Peyer's patch (tissue), 4 donors: ENCODE results near the gene ESAM. TPM values are rescaled to one million over a fixed set of nuclear protein-coding genes. Genes with fewer than 3 reads are reported as not detected.
"Not testable (repeated sequence)": the region's sequence is repeated elsewhere in the genome, so short reads cannot be mapped to it uniquely, and the experiment has no call there.

Source experiments
- DNase-seq, 3 donors: peaks; one replicate each; pipeline ENCODE4 v3.0.0-alpha.2; 2017 to 2019
- H3K27ac ChIP-seq, 4 donors: fragments of 200-600 bp; sonication (generic); one replicate each; pipeline ENCODE4 v1.5.1; 2016 to 2019
- H3K27me3 ChIP-seq, 2 donors: fragments of 200-600 bp; sonication (generic); one replicate each; pipeline ENCODE4 v1.5.1; 2019
- H3K36me3 ChIP-seq, 3 donors: fragments of 200-600 bp; sonication (generic); one replicate each; pipeline ENCODE4 v1.5.1; 2016 to 2019
- H3K4me1 ChIP-seq, 4 donors: fragments of 200-600 bp; sonication (generic); one replicate each; pipeline ENCODE4 v1.5.1; 2016 to 2019
- H3K4me3 ChIP-seq, 4 donors: fragments of 200-600 bp; sonication (generic); 1 replicate in 3 of 4; 2 replicates in 1 of 4; pipeline ENCODE4 v1.5.1; 2016 to 2019; ENCODE audit warnings: mild to moderate bottlenecking in 1 of 4
- H3K9me3 ChIP-seq, 4 donors: fragments of 200-600 bp; sonication (generic); one replicate each; pipeline ENCODE4 v1.5.1; 2016 to 2019; ENCODE audit warnings: mild to moderate bottlenecking in 1 of 4
- POLR2A ChIP-seq, 2 donors: fragments of 450-650 bp; IDR thresholded peaks; one replicate each; pipeline ENCODE4 v1.5.1; 2017; ENCODE audit warnings: antibody characterized with exemption in 2 of 2, mild to moderate bottlenecking in 2 of 2, moderate library complexity in 2 of 2
- total RNA-seq, 4 donors: library from RNA; depleted of rRNA; stranded (reverse); fragments of >200 nt; gene quantifications; one replicate each; pipeline ENCODE4 v1.1.0, GENCODE V29; 2016
- TF ChIP-seq, protein P1 (sequence below), 6 experiments: fragments of 450-650 bp in 4 of 6; fragments of 200-600 bp in 2 of 6; sonication (generic) in 1 of 6; IDR thresholded peaks; one replicate each; pipeline ENCODE4 v1.5.1; 2017 to 2019; ENCODE audit warnings: antibody characterized with exemption in 6 of 6, mild to moderate bottlenecking in 3 of 6, moderate library complexity in 1 of 6

The ESAM gene
- total RNA-seq, 4 donors from 2014 or later = 1.2 to 11.1 (median 6.6) TPM

DNA sequence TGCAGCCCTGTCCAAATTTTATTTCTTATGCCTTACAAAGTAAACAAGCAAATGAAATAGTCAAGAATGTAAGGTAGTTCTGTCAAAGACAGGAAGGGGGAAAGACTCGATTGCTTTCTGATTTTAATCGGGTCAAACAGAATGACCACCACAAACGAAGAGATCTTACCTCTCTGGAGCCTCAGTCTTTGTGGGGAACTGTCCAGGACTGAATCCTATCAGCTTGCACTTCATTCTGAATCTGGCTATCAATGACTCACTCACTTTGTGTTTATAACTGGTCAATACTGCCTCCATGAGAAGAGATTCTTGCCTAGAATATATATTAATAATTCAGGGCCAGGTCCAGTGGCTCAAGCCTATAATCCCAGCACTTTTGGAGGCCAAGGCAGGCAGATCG is 20.9 kb upstream of the ESAM start:
- TF ChIP-seq, protein P1, sequence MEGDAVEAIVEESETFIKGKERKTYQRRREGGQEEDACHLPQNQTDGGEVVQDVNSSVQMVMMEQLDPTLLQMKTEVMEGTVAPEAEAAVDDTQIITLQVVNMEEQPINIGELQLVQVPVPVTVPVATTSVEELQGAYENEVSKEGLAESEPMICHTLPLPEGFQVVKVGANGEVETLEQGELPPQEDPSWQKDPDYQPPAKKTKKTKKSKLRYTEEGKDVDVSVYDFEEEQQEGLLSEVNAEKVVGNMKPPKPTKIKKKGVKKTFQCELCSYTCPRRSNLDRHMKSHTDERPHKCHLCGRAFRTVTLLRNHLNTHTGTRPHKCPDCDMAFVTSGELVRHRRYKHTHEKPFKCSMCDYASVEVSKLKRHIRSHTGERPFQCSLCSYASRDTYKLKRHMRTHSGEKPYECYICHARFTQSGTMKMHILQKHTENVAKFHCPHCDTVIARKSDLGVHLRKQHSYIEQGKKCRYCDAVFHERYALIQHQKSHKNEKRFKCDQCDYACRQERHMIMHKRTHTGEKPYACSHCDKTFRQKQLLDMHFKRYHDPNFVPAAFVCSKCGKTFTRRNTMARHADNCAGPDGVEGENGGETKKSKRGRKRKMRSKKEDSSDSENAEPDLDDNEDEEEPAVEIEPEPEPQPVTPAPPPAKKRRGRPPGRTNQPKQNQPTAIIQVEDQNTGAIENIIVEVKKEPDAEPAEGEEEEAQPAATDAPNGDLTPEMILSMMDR (IDR thresholded peaks at IDR 0.05) = no peak
- no peak for TF ChIP-seq POLR2A (IDR thresholded peaks at IDR 0.05)
- no peaks in the 10 kb centered on the region for H3K4me1 ChIP-seq
- no peak for DNase-seq
- no peaks in the 10 kb centered on the region for H3K36me3 ChIP-seq
- no peak overlapping the region for H3K4me3 ChIP-seq
- H3K27ac ChIP-seq = no peak overlapping the region
- H3K9me3 ChIP-seq = no peaks in the 10 kb centered on the region
- H3K27me3 ChIP-seq = no peaks in the 10 kb centered on the region

DNA sequence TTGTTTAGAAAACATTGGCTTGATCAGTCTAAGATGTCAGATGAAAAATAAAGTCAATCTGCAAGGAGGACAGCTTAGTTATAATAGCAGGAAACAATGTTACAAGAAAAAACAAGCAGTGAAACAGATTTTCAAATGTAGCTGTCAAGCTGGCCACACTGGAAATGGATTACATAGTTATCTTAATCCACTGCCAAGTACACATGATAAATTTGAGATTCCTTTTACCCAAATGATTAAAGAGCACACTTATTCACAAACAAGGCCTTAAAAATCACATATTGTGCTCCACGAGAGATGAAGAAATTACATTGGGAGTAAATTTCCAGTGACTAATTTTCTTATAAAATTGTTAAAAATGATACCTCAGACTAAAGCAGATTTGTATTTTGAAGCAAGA is 17.5 kb upstream of the ESAM start:
- H3K9me3 ChIP-seq = no peaks in the 10 kb centered on the region
- no peak overlapping the region for H3K27ac ChIP-seq
- no peaks in the 10 kb centered on the region for H3K36me3 ChIP-seq
- no peaks in the 10 kb centered on the region for H3K27me3 ChIP-seq
- no peak overlapping the region for H3K4me3 ChIP-seq
- DNase-seq = no peak
- H3K4me1 ChIP-seq = no peaks in the 10 kb centered on the region
- TF ChIP-seq, protein P1 (IDR thresholded peaks at IDR 0.05) = no peak

DNA sequence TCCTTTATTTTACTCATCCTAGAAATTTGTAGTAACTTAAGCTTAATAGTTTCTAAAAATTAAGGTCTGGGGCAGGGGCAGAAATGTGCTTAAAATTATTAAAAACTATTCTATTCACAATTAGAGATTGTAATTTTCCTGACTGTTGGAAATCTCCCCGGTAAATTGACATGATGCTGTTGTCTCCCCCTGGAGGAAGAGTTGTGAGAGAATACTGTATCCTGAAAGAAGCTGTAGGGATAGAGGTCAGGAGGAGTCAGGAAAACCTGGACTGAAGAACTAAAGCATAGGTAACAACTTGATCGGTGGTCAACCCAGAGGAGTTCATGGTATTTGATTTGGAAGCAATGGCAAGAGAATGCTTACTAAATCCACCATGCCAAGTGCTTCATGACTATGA is 16.2 kb upstream of the ESAM start:
- TF ChIP-seq, protein P1 (IDR thresholded peaks at IDR 0.05) = peak in 4 of 6 experiments; percentile 9 to 34 (median 30)
- TF ChIP-seq POLR2A (IDR thresholded peaks at IDR 0.05) = no peak
- Histone ChIP-seq H3K4me1 (no peaks in the 10 kb centered on the region), H3K27me3 (no peaks in the 10 kb centered on the region), H3K9me3 (no peaks in the 10 kb centered on the region), H3K36me3 (no peaks in the 10 kb centered on the region), H3K4me3 (no peak overlapping the region), H3K27ac (no peak overlapping the region)
- DNase-seq = no peak

DNA sequence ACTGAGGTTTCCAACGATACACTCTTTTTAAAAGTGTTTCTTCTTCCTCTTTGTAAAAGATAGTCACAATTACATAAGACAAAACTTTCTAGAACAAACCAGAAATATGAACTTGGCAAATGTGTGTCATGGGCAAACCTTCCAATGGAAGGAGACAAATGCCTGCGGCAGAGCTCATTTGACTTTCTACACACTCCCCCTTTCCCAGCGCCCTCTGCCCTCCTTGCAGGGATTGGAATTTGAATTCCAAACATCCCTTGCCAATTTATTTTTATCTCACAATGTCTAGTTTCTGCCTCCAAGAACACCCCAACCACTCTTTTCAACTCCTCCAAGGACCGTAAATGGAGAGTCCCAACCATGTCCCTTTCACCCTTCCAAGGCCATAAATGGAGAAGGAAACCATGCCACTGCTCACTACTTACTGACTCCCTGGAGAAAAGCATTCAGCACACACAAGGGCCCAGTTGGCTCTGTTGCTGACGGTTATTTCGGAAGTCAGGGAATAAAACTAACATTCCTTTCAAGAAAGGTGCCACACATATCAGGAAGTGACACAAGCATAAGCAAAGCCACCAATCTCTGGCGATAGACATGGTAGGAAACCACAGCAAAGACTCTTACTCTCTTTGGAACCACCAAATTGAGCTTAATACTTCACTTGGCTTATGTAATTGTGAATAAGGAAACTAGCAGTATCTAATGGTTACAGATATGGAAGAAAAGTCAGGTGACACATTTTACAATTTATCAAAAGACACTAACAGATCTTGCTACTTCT is 15.0 kb upstream of the ESAM start:
- peaks cover 0 to 4% (median 0%) of the 10 kb centered on the region in 3 donors for H3K36me3 ChIP-seq
- H3K9me3 ChIP-seq = no peaks in the 10 kb centered on the region
- no peak overlapping the region for H3K4me3 ChIP-seq
- no peak for DNase-seq
- H3K27me3 ChIP-seq = no peaks in the 10 kb centered on the region
- TF ChIP-seq POLR2A (IDR thresholded peaks at IDR 0.05) = no peak
- TF ChIP-seq, protein P1 (IDR thresholded peaks at IDR 0.05) = no peak
- no peak overlapping the region for H3K27ac ChIP-seq
- no peaks in the 10 kb centered on the region for H3K4me1 ChIP-seq

DNA sequence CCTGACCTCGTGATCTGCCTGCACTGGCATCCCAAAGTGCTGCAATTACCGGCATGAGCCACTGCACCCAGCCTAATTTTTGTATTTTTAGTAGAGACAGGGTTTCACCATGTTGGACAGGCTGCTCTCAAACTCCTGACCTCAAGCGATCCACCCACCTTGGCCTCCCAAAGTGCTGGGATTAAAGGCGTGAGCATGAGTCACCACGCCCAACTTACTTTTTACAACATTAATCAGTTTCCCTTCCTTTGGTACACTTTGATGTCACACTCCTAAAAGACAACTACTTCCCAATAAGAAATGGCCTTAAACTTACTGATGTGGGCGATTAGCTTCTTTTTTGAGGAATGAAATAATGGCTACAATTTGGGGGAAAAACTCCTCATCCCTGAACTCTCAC is 8.9 kb upstream of the ESAM start:
- not testable (repeated sequence) for H3K27ac ChIP-seq, H3K9me3 ChIP-seq, H3K4me1 ChIP-seq, H3K4me3 ChIP-seq, DNase-seq, H3K27me3 ChIP-seq
- H3K36me3 ChIP-seq = peaks cover 0 to 24% (median 0%) of the 10 kb centered on the region in 3 donors

DNA sequence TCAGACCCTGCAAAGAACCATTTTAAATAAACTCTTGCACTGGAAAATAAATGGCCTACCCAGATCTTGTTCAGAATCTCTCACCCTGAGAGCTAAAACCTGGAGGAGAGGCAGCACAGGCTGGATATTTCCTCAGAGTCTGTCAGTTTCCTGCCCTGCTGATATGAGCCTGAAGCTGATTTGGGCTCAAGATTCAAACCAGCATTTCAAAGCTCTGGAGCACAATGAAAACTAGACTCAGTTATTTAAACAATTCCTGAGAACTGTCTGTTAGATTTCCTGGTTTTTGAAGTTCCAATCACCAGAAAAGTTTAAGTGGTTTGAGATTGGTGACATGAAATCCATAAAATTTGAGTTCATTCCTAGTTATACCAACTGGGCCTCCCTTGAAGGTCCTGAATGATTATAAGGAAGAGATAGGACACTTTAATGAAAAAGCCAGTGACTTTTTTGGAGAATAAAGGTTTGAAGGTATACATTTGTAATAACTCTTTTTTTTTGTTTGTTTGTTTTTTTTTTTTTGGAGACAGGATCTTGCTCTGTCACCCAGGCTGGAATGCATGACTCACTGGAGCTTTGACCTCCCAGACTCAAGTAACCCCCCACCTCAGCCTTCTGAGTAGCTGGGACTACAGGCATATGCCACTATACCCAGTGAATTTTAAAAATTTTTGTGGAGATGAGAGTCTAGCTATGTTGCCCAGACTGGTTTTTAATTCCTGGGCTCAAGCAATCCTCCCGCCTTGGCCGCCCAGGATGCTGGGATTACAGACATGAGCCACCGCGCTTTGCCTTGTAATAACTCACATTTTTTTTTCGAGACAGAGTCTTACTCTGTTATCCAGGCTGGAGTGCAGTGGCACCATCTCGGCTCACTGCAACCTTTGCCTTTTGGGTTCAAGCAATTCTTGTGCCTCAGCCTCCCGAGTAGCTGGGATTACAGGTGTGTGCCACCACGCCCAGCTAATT is 8.0 kb upstream of the ESAM start:
- H3K36me3 ChIP-seq = peaks cover 0 to 32% (median 0%) of the 10 kb centered on the region in 3 donors
- no peaks in the 10 kb centered on the region for H3K4me1 ChIP-seq
- H3K4me3 ChIP-seq = no peak overlapping the region
- H3K9me3 ChIP-seq = no peaks in the 10 kb centered on the region
- H3K27me3 ChIP-seq = no peaks in the 10 kb centered on the region
- DNase-seq = no peak
- H3K27ac ChIP-seq = no peak overlapping the region
- TF ChIP-seq, protein P1 (IDR thresholded peaks at IDR 0.05) = no peak
- no peak for TF ChIP-seq POLR2A (IDR thresholded peaks at IDR 0.05)
